H1 (cell line): ENCODE data around the gene CHST9. TPM values are rescaled to one million over a fixed set of nuclear protein-coding genes. Genes with fewer than 3 reads are reported as not detected.

Experiments used
- CTCF ChIA-PET: fragments of 300-600 bp; sonication (Branson Sonifier 250); formaldehyde crosslinking; loops from one replicate; lab custom pipeline; 2021; ENCODE audit not compliant: partially characterized antibody; lab: Charles Lee
- POLR2A ChIA-PET: fragments of 300-600 bp; sonication (Branson Sonifier 250); formaldehyde crosslinking; loops from one replicate; lab custom pipeline; 2021; ENCODE audit warnings: inconsistent platforms; ENCODE audit not compliant: partially characterized antibody; lab: Charles Lee
- DNase-seq, 2 experiments: peaks; one replicate each; pipeline versions ENCODE4 v3.0.0 to v3.0.0-alpha.2; 2010 to 2022; ENCODE audit warnings: low spot score in 2 of 2, low read depth in 1 of 2, mixed read lengths in 1 of 2
- FAIRE-seq: peaks from 2 replicates; lab custom pipeline; 2011; peaks lifted over from hg19 to GRCh38; lab: Jason Lieb, UNC
- H2AFZ ChIP-seq: 2 replicates; pipeline ENCODE4 v1.8.1; 2012; ENCODE audit warnings: low read length, inconsistent platforms
- H2AK5ac ChIP-seq: 2 replicates; pipeline ENCODE4 v1.6.1; 2013; ENCODE audit warnings: low read depth, low read length
- H2BK120ac ChIP-seq: replicated peaks from 2 replicates; pipeline ENCODE3; 2013; ENCODE audit warnings: low read depth, low read length, inconsistent platforms
- H2BK12ac ChIP-seq: 2 replicates; pipeline ENCODE4 v1.6.1; 2013; ENCODE audit warnings: low read depth, low read length
- H2BK15ac ChIP-seq: 2 replicates; pipeline ENCODE4 v1.6.1; 2013; ENCODE audit warnings: low read length
- H2BK20ac ChIP-seq: 2 replicates; pipeline ENCODE4 v1.6.1; 2013; ENCODE audit warnings: low read length
- H2BK5ac ChIP-seq: 2 replicates; pipeline ENCODE4 v1.6.1; 2013; ENCODE audit warnings: low read depth, low read length
- H3K14ac ChIP-seq: 2 replicates; pipeline ENCODE4 v1.6.1; 2013; ENCODE audit warnings: inconsistent platforms; ENCODE audit not compliant: insufficient read length
- H3K18ac ChIP-seq: 2 replicates; pipeline ENCODE4 v1.6.1; 2013; ENCODE audit warnings: low read length; ENCODE audit errors: extremely low read depth
- H3K23ac ChIP-seq: 2 replicates; pipeline ENCODE4 v1.6.1; 2013; ENCODE audit warnings: inconsistent platforms; ENCODE audit not compliant: insufficient read length
- H3K23me2 ChIP-seq: 2 replicates; pipeline ENCODE4 v1.6.1; 2013; ENCODE audit warnings: low read depth, low read length
- H3K27ac ChIP-seq: 2 replicates; pipeline ENCODE4 v1.6.1; 2011; ENCODE audit warnings: low read depth, low read length, inconsistent platforms
- H3K27me3 ChIP-seq, 4 experiments: replicated peaks in 1 of 4; 1 replicate in 1 of 4; 2 replicates in 3 of 4; pipeline versions ENCODE4 v1.6.1 to v1.8.1; 2011 to 2013; ENCODE audit warnings: low read length in 3 of 4, mild to moderate bottlenecking in 3 of 4, inconsistent platforms in 2 of 4, mixed read lengths in 2 of 4, moderate library complexity in 1 of 4; ENCODE audit not compliant: control insufficient read depth in 3 of 4, insufficient read depth in 3 of 4; ENCODE audit errors: extremely low read depth in 1 of 4
- H3K36me3 ChIP-seq, 4 experiments: 2 replicates each; pipeline versions ENCODE4 v1.6.1 to v1.8.1; 2011 to 2013; ENCODE audit warnings: mild to moderate bottlenecking in 4 of 4, low read length in 3 of 4, moderate library complexity in 2 of 4, control low read depth in 1 of 4, inconsistent platforms in 1 of 4; ENCODE audit not compliant: insufficient read depth in 4 of 4, control insufficient read depth in 2 of 4
- H3K4ac ChIP-seq: replicated peaks from 2 replicates; pipeline ENCODE3; 2013; ENCODE audit warnings: low read length, low read depth, mixed read lengths, inconsistent platforms; ENCODE audit not compliant: insufficient read length
- H3K4me1 ChIP-seq, 4 experiments: replicated peaks in 1 of 4; 1 replicate in 1 of 4; 2 replicates in 3 of 4; pipeline versions ENCODE4 v1.6.1 to v1.8.1; 2011 to 2013; ENCODE audit warnings: low read length in 3 of 4, inconsistent platforms in 2 of 4, mixed read lengths in 1 of 4; ENCODE audit not compliant: insufficient read depth in 4 of 4, control insufficient read depth in 3 of 4
- H3K4me2 ChIP-seq, 2 experiments: 2 replicates each; pipeline versions ENCODE4 v1.6.1 to v1.8.1; 2011 to 2013; ENCODE audit warnings: low read depth in 2 of 2, low read length in 2 of 2, control low read depth in 1 of 2, inconsistent platforms in 1 of 2, mild to moderate bottlenecking in 1 of 2; ENCODE audit not compliant: insufficient read depth in 1 of 2
- H3K4me3 ChIP-seq, 4 experiments: fragments of 200-600, 300-600 bp in 1 of 4; sonication (generic), shearing (Covaris generic), sonication (Bioruptor Twin) in 1 of 4; 2 replicates each; pipeline versions ENCODE4 v1.5.1 to v1.8.1; 2011 to 2016; ENCODE audit warnings: low read length in 4 of 4, low read depth in 3 of 4, control low read depth in 2 of 4, inconsistent platforms in 2 of 4, mild to moderate bottlenecking in 2 of 4, mixed read lengths in 1 of 4, moderate library complexity in 1 of 4; ENCODE audit not compliant: insufficient read depth in 2 of 4; ENCODE audit errors: extremely low read depth in 1 of 4
- H3K56ac ChIP-seq: replicated peaks from 2 replicates; pipeline ENCODE3; 2013; ENCODE audit warnings: low read depth, mild to moderate bottlenecking, mixed read lengths, low read length, inconsistent platforms; ENCODE audit not compliant: insufficient read length
- H3K79me1 ChIP-seq: 2 replicates; pipeline ENCODE4 v1.6.1; 2013; ENCODE audit warnings: low read depth, low read length, control low read depth
- H3K79me2 ChIP-seq, 2 experiments: 2 replicates each; pipeline versions ENCODE4 v1.6.1 to v1.8.1; 2012 to 2013; ENCODE audit warnings: low read length in 2 of 2, mild to moderate bottlenecking in 2 of 2, inconsistent platforms in 1 of 2; ENCODE audit not compliant: insufficient read depth in 2 of 2, control insufficient read depth in 1 of 2
- H3K9ac ChIP-seq, 4 experiments: replicated peaks in 1 of 4; 1 replicate in 1 of 4; 2 replicates in 3 of 4; pipeline versions ENCODE4 v1.6.1 to v1.8.1; 2011 to 2013; ENCODE audit warnings: low read depth in 3 of 4, low read length in 3 of 4, control low read depth in 2 of 4, mild to moderate bottlenecking in 2 of 4, moderate library complexity in 2 of 4, inconsistent platforms in 1 of 4; ENCODE audit errors: extremely low read depth in 1 of 4
- H3K9me3 ChIP-seq, 2 experiments: 2 replicates each; pipeline versions ENCODE4 v1.6.1 to v1.8.1; 2012 to 2013; ENCODE audit warnings: mild to moderate bottlenecking in 2 of 2, moderate library complexity in 2 of 2, control low read depth in 1 of 2, inconsistent platforms in 1 of 2, low read depth in 1 of 2, low read length in 1 of 2, mixed read lengths in 1 of 2; ENCODE audit not compliant: insufficient read depth in 2 of 2
- H4K20me1 ChIP-seq, 2 experiments: replicated peaks in 1 of 2; 2 replicates each; pipeline versions ENCODE3 to v1.8.1; 2011 to 2013; ENCODE audit warnings: inconsistent platforms in 2 of 2, low read length in 2 of 2, mild to moderate bottlenecking in 1 of 2; ENCODE audit not compliant: insufficient read depth in 2 of 2, control insufficient read depth in 1 of 2
- H4K5ac ChIP-seq: 2 replicates; pipeline ENCODE4 v1.6.1; 2013; ENCODE audit warnings: low read length, low read depth, mixed read lengths, inconsistent platforms; ENCODE audit not compliant: insufficient read length
- H4K8ac ChIP-seq: 2 replicates; pipeline ENCODE4 v1.8.0; 2013; ENCODE audit warnings: mild to moderate bottlenecking, moderate library complexity, low read length, inconsistent platforms; ENCODE audit not compliant: insufficient read depth; ENCODE audit errors: extremely low read depth
- H4K91ac ChIP-seq: replicated peaks from 2 replicates; pipeline ENCODE3; 2013; ENCODE audit warnings: low read length, mixed read lengths, inconsistent platforms; ENCODE audit not compliant: insufficient read length
- KDM4A ChIP-seq: IDR thresholded peaks from one replicate; pipeline ENCODE4 v1.7.1; 2012; ENCODE audit warnings: low read depth, mild to moderate bottlenecking, moderate library complexity, low read length, inconsistent platforms; ENCODE audit not compliant: severe bottlenecking
- SIRT6 ChIP-seq: IDR thresholded peaks from one replicate; pipeline ENCODE4 v1.7.1; 2012; ENCODE audit warnings: low read length, inconsistent platforms
- WGBS, 2 experiments: shearing (Covaris generic) in 1 of 2; methylation state at CpG; one replicate each; pipeline versions ENCODE4 v1.1.6 to v1.1.7; 2013 to 2015; ENCODE audit warnings: low lambda C conversion rate in 2 of 2, mixed read lengths in 2 of 2, inconsistent platforms in 1 of 2, low coverage in 1 of 2, missing lambda C conversion rate in 1 of 2; ENCODE audit not compliant: insufficient replicate concordance in 2 of 2, insufficient coverage in 1 of 2, insufficient read length in 1 of 2; ENCODE audit errors: extremely low coverage in 1 of 2, missing lambda C conversion rate in 1 of 2; 5-methylcytosine and 5-hydroxymethylcytosine counted together
- polyA plus RNA-seq, 7 experiments: library from polyadenylated mRNA; depleted of rRNA in 3 of 7; stranded (reverse) in 5 of 7; unstranded in 2 of 7; fragments of >200 nt in 5 of 7; fragments of 200-250 nt in 2 of 7; gene quantifications; 1 replicate in 5 of 7; 2 replicates in 1 of 7; 4 replicates in 1 of 7; pipeline versions ENCODE4 v1.2.1 to v1.2.3, GENCODE V29; 2011 to 2013; ENCODE audit warnings: missing spikeins in 2 of 7, mixed read lengths in 2 of 7
- total RNA-seq: library from RNA; stranded (reverse); fragmentation: NEBNext Ultra II Directional; extraction: Animal tissue kit (Norgen Biotek cat#: 25700); gene quantifications from 2 replicates; pipeline ENCODE4 v1.2.1, GENCODE V29; 2021
- TF ChIP-seq, protein P1 (sequence below): IDR thresholded peaks from 2 replicates; pipeline ENCODE4 v1.6.1; 2012; ENCODE audit warnings: inconsistent platforms
- TF ChIP-seq, protein P2 (sequence below): IDR thresholded peaks from 2 replicates; pipeline ENCODE4 v1.6.1; 2012; ENCODE audit warnings: inconsistent platforms

CHST9 gene
- total and polyA plus RNA-seq, 2 of the 8 experiments (the other 6 are each of a cell fraction or from before 2014, with no cell fraction given), result 3.2 to 24.3 TPM

DNA sequence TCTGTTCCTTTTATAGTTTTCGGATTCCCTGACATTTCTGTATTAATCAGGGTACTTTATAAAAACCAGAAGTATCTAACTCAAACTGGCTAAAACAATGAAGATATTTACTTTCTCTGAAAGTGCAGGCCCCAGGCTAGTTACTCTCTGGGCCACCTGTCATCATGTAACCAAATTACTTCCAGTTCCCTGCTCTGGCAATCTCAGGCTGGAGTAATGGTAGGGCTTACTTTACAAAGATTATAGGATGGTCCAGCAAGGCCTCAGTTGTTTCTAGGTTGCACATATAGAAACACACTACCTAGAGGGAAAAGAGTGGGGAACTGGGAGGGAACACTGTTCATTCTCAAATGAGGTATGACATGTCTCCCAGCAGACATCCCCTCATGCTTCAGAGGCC, 74.8 kb downstream of the CHST9 start:
- no peaks in the 10 kb centered on the region for H3K36me3 ChIP-seq

More for the DNA sequence above, 74.8 kb downstream of the CHST9 start:
- Histone ChIP-seq H2BK12ac (no peak overlapping the region), H4K5ac (no peak overlapping the region), H2BK20ac (no peak overlapping the region), H2BK15ac (no peak overlapping the region), H2BK120ac (no peak overlapping the region), H2BK5ac (no peak overlapping the region), H3K4me2 (no peak overlapping the region), H3K56ac (no peak overlapping the region), H3K79me2 (no peaks in the 10 kb centered on the region), H3K23me2 (no peaks in the 10 kb centered on the region), H3K27ac (no peak overlapping the region), H3K23ac (no peak overlapping the region), H3K9me3 (peaks cover 0 to 3% of the 10 kb centered on the region in 2 experiments; a peak in 2 of 4 replicates), H3K4me3 (no peak overlapping the region), H2AK5ac (no peak overlapping the region), H3K4me1 (peaks cover 0 to 4% (median 0%) of the 10 kb centered on the region in 4 experiments; a peak in 2 of 7 replicates), H3K27me3 (no peaks in the 10 kb centered on the region), H3K79me1 (no peaks in the 10 kb centered on the region), H3K9ac (no peak overlapping the region), H3K18ac (no peak overlapping the region), H4K91ac (no peak overlapping the region), H4K20me1 (no peaks in the 10 kb centered on the region), H3K14ac (no peak overlapping the region), H2AFZ (no peak overlapping the region), H4K8ac (no peak overlapping the region), H3K4ac (no peak overlapping the region)
- TF ChIP-seq KDM4A (no peak), SIRT6 (no peak)
- TF ChIP-seq, protein P1, sequence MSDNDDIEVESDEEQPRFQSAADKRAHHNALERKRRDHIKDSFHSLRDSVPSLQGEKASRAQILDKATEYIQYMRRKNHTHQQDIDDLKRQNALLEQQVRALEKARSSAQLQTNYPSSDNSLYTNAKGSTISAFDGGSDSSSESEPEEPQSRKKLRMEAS, result no peak
- TF ChIP-seq, protein P2, sequence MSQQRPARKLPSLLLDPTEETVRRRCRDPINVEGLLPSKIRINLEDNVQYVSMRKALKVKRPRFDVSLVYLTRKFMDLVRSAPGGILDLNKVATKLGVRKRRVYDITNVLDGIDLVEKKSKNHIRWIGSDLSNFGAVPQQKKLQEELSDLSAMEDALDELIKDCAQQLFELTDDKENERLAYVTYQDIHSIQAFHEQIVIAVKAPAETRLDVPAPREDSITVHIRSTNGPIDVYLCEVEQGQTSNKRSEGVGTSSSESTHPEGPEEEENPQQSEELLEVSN, result no peak
- CTCF ChIA-PET, result no interaction called here
- WGBS, 2 experiments, result 89% methylated on average over 1 of the region's 1 CpG; no CpG with 5 or more reads in 1 of the 2 experiments
- POLR2A ChIA-PET, result no interaction called here
- DNase-seq (no peak), FAIRE-seq (no peak)
